Measurements from ENCODE around the gene ROR1. TPM values are rescaled to one million over a fixed set of nuclear protein-coding genes. Genes with fewer than 3 reads are reported as not detected.

Gene ROR1
- total and polyA plus RNA-seq, 8 donors: 25.5 to 95.8 (median 83.0) TPM

DNA sequence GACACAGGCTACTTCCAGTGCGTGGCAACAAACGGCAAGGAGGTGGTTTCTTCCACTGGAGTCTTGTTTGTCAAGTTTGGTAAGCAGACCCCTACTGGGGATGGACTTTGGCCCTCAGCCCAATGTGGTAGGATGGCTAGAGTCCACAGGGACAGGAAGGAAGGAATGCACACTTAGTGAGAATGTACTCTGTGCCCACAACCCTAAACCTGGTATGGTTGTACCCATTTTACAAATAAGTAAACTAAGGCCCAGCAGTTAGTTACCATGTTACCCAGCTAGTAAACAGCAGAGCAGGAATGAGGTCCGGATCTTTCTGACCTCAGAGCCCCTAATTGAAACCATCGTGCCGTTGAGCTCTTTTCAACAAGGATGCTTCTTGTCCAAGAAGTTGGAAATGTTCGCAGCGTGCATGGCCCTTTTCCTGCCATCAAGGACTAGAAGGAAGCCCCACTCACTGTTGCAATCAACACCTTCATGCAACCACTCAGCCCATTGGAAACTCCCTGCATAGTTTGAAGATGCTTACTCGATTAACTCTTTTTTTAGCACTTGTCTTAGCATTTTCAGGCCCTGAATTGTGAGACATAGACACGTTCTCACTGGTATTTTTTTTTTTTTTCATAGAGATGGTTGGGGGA lies 276.2 kb downstream of the ROR1 start:
- ATAC-seq: no peak
- H3K27ac ChIP-seq: no peak overlapping the region

DNA sequence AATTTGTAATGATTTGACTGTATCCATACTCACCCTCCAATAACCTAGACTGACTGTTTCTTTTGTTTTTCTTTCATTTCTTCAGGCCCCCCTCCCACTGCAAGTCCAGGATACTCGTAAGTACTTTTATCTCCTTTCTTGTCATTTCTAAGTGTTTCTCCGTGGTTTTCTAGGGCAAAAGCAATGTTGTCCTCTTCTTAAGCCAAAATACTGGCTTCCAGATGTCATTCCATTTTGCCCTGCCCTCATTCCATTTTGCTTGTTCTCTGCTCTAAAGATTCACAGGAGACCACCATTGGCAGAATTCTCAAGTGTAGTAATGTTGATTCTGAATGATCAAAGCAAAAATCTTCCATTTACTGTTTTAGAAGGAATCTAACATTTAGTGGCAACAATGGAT lies 276.8 kb downstream of the ROR1 start:
- H3K27ac ChIP-seq: no peak overlapping the region
- no peak overlapping the region for H3K4me3 ChIP-seq
- TF ChIP-seq, protein P1, sequence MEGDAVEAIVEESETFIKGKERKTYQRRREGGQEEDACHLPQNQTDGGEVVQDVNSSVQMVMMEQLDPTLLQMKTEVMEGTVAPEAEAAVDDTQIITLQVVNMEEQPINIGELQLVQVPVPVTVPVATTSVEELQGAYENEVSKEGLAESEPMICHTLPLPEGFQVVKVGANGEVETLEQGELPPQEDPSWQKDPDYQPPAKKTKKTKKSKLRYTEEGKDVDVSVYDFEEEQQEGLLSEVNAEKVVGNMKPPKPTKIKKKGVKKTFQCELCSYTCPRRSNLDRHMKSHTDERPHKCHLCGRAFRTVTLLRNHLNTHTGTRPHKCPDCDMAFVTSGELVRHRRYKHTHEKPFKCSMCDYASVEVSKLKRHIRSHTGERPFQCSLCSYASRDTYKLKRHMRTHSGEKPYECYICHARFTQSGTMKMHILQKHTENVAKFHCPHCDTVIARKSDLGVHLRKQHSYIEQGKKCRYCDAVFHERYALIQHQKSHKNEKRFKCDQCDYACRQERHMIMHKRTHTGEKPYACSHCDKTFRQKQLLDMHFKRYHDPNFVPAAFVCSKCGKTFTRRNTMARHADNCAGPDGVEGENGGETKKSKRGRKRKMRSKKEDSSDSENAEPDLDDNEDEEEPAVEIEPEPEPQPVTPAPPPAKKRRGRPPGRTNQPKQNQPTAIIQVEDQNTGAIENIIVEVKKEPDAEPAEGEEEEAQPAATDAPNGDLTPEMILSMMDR (IDR thresholded peaks at IDR 0.05): no peak
- no peaks in the 10 kb centered on the region for H3K4me1 ChIP-seq
- no peaks in the 10 kb centered on the region for H3K27me3 ChIP-seq
- H3K9me3 ChIP-seq: no peaks in the 10 kb centered on the region
- intact Hi-C loops (cut with DNase I): no loop called here
- DNase-seq: no peak
- no peaks in the 10 kb centered on the region for H3K36me3 ChIP-seq
- no peak for ATAC-seq

More for the DNA sequence above, 276.2 kb downstream of the ROR1 start:
- no peak overlapping the region for H3K4me3 ChIP-seq
- no peaks in the 10 kb centered on the region for H3K9me3 ChIP-seq
- H3K27me3 ChIP-seq: no peaks in the 10 kb centered on the region
- H3K4me1 ChIP-seq: no peaks in the 10 kb centered on the region
- TF ChIP-seq, protein P1 (IDR thresholded peaks at IDR 0.05): no peak
- intact Hi-C loops (cut with DNase I): no loop called here
- H3K36me3 ChIP-seq: no peaks in the 10 kb centered on the region
- DNase-seq: no peak

DNA sequence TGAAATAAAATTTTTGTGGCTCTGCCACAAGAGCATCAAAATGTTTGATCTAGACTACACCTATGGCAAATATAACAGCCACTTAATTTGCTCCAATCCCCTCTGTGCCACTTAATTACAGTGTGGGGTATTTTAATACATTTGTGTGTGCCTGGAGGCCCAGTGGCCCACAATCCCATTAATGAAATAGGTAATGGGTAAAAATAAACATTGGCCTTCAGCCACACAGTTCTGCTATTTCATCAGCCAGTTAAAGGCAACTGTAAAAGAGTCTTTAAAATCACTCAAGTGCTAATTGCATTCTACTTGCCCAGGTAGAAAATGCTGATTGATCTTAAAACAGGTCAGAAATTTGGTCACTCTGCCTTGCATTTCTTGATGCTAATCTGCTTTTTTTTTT lies 278.0 kb downstream of the ROR1 start:
- H3K9me3 ChIP-seq: no peaks in the 10 kb centered on the region
- no peak overlapping the region for H3K4me3 ChIP-seq
- TF ChIP-seq, protein P1 (IDR thresholded peaks at IDR 0.05): no peak
- no peaks in the 10 kb centered on the region for H3K4me1 ChIP-seq
- H3K36me3 ChIP-seq: no peaks in the 10 kb centered on the region
- H3K27me3 ChIP-seq: no peaks in the 10 kb centered on the region
- ATAC-seq (peak; percentile 68), DNase-seq (no peak)
- intact Hi-C loops (cut with DNase I): no loop called here
- H3K27ac ChIP-seq: no peak overlapping the region

DNA sequence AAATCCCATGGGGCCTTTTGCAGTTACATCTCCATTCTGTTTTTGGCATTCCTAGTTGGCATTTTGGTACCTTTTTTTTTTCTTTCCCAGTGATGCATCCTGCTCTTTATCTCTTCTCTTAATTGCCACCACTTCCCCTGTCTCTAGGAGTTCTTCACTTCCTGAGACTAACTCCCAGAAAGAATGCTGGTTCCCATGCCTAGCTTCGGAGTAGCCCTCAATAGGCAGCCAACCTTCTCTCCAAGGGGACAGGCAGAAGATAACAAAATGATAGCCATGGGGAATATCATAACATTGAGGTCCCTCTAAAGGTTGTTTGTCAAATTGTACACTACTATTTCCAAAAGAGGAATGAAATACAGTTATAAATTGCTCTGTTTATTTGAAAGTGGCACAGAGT lies 279.0 kb downstream of the ROR1 start:
- DNase-seq (no peak), ATAC-seq (no peak)
- no peak overlapping the region for H3K4me3 ChIP-seq
- TF ChIP-seq, protein P1 (IDR thresholded peaks at IDR 0.05): no peak
- peaks cover 0 to 3% of the 10 kb centered on the region in 2 donors for H3K9me3 ChIP-seq
- H3K36me3 ChIP-seq: no peaks in the 10 kb centered on the region
- H3K27me3 ChIP-seq: no peaks in the 10 kb centered on the region
- intact Hi-C loops (cut with DNase I): no loop called here
- H3K4me1 ChIP-seq: no peaks in the 10 kb centered on the region
- no peak overlapping the region for H3K27ac ChIP-seq

DNA sequence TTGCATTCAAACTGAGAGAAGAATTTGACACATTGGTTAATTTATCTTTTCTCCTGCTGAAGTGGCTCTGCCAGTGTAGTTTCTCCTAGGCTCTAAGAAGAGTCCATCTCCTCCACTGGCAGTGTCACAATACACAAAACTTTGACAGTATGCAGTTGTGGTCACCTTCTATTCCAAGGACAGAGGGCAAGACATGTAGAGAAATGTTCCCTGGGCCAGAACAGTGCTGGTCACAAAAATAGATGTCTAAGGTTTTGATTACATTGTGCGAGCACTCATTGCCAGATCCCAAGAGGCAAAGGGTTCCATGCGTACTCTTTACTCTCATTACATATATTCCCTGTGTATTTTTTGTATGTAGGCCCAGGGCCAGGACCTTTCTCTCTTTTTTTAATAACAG lies 281.5 kb downstream of the ROR1 start:
- TF ChIP-seq, protein P1 (IDR thresholded peaks at IDR 0.05): no peak
- intact Hi-C loops (cut with DNase I): no loop called here
- H3K4me1 ChIP-seq: no peaks in the 10 kb centered on the region
- peaks cover 5 to 10% of the 10 kb centered on the region in 2 donors for H3K9me3 ChIP-seq
- DNase-seq: no peak
- no peak overlapping the region for H3K27ac ChIP-seq
- no peaks in the 10 kb centered on the region for H3K36me3 ChIP-seq
- no peak overlapping the region for H3K4me3 ChIP-seq
- ATAC-seq: no peak
- H3K27me3 ChIP-seq: no peaks in the 10 kb centered on the region
